Measurements from ENCODE around the gene MKNK1. TPM values are rescaled to one million over a fixed set of nuclear protein-coding genes. Genes with fewer than 3 reads are reported as not detected.

Gene MKNK1
- total RNA-seq, 2 donors from 2014 or later: 40.3 to 59.6 TPM

DNA sequence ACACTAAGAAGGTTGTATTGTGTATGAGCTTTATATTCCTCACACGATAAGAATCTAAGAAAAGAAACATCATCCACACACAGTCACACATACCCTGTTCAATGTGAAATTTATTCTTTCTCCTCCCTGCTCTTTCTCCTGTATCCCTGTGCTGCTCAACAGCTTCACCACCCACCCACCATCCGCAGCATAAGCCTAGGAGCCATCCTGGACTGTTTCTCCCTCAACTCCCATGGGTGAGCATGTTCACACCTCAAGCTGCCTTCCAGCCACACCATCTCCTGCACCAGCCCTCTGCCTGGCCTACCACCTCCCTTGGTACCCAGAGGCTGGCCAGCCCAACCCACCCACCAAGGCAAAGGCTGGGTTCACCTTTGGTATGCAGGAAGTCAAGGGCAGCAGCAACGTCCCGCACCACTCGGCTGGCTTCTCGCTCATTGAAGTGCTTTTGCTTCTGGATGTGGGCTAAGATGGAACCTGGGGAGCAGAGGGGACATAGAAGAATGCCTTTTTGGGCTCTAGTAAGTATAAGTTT is 32.3 kb downstream of the MKNK1 start:
- intact Hi-C loops (cut with DNase I): no loop called here
- peak; percentile 70 for DNase-seq (ENCODE audit: low spot score)

DNA sequence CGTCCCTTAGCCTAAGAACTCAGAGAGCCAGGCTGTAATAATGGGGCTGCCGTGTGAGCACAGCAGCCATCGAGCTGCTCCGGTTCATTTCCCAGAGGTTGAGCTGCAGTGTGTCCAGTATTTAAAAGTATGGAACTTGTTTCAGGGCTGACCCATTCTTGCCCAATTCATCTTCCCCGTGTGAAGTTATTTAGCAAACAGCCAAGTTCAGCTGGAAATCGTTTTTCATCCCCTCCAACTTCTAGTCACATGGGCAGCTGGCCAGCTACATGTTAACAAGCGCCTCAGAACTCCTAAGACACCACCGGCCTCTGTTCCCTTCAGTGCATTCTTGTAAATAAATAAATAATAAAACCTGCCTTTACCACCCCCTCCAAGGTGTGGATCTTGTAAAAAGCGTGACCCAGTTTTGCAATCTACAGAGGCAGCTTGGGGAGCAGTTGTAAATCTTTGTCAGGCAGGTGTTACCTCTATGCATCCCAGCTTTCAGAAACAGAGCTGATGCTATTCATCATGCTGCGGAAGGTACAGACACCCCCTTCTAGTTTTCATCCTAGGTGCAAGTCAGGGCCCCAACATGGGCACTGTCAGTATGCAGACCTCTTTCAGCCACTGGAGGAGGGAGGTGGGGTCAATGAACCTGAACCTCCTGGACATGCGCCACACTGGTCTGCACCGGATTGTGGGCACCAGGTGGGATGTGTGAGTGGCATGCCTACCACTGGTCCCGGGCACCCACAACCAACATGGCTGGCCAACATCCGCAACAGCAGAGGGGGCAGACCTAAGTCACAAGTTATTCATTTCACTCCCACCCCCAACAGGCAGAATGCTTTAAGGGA is 34.0 kb downstream of the MKNK1 start:
- DNase-seq (ENCODE audit: low spot score): peak; percentile 47
- intact Hi-C loops (cut with DNase I): no loop called here

DNA sequence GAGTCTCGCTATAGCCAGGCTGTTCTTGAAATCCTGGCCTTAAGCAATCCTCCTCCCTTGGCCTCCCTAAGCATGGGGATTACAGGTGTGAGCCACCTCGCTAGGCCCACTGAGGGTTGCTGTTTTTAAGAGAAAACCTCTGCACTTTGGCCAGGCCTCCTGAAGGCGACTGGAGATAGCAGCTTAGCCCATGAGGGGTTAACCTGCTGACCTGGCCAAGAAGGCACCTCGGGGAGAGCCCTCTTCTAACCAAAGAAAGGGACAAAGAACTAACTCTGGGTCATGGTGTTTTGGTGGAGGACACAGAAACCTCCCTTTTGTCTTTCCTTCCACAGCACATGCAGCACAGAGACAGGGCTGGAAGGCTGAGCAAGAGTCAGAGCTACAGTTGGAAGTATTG is 35.0 kb downstream of the MKNK1 start:
- intact Hi-C loops (cut with DNase I): no loop called here

DNA sequence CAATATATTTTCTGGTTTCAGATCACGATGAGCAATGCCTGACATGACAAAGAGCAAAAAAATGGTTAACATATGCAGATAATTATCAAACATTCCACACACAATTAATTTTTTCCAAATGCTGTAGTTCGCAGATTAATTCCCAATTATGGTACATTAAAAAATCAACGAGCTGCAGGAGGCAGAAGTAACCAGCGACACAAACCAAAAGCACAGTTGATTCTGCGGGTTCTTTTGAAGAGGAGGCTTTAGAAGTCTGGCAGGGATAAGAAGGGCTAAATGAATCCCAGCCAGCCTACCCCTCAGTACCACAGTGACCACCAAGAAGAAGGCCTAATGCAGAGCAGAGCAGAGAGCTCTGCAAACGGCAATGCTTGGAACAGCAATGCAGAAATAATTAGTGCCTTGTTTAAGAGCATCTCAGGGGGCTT is 35.6 kb downstream of the MKNK1 start:
- intact Hi-C loops (cut with DNase I): no loop called here
- DNase-seq (ENCODE audit: low spot score): no peak

More for the DNA sequence above, 35.0 kb downstream of the MKNK1 start:
- peak; percentile 53 for DNase-seq (ENCODE audit: low spot score)

DNA sequence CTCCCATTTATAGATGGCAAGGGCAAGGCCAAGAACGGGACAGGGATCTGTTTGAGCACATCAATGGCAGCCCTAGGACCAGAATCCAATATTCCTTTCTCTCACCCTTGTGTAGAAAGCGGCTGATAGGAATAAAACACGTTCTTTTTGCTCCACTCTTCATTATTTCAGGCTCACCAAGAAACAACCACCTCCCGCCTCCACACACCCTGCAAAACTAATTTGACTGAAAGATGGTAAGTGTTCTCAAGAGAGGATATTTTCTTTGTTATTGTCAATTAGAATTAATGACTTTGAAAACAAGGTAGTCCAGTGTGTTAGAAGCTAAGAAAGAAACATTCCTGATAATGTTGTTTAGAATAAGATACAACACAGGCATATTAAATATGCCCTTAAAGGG is 40.7 kb downstream of the MKNK1 start:
- intact Hi-C loops (cut with DNase I): no loop called here
- no peak for DNase-seq (ENCODE audit: low spot score)

DNA sequence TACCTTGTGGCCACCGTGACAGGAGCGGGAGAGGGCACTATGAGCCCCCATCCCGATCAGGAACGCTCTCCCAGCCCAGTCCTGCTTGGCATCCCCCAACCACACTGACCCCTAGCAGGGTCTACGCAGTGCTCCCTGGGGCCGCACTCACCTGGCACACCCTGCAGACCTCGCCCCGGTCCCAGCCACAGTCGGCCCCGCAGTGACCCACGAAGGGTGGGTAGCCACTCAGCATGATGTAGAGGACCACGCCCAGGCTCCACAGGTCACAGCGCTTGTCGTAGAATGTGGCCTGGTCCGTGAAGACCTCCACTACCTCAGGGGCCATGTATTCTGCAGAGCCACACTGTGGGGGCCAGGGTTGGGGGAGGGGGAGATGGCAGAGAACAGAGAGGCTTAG is 41.6 kb downstream of the MKNK1 start:
- DNase-seq (ENCODE audit: low spot score): no peak
- intact Hi-C loops (cut with DNase I): no loop called here

DNA sequence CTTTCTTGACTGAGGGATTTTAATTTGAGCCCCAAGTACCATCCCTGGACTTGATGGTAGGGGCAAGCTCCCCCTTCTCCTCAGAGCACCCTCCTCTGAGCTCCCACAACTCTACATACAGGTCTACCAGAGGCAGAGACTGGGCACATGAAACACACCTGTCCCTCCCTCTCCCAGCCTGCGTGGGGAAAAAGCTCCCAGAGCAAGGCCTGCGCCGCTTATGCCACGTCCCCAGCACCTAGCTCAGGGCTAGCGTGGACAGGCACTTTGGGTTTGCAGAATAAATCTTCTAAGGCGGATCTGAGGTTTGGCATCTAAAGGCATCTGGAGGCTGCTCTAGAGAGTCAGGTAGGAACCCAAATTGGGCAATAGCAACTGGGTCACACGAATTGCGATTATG is 45.1 kb downstream of the MKNK1 start:
- peak; percentile 75 for DNase-seq (ENCODE audit: low spot score)
- intact Hi-C loops (cut with DNase I): no loop called here

DNA sequence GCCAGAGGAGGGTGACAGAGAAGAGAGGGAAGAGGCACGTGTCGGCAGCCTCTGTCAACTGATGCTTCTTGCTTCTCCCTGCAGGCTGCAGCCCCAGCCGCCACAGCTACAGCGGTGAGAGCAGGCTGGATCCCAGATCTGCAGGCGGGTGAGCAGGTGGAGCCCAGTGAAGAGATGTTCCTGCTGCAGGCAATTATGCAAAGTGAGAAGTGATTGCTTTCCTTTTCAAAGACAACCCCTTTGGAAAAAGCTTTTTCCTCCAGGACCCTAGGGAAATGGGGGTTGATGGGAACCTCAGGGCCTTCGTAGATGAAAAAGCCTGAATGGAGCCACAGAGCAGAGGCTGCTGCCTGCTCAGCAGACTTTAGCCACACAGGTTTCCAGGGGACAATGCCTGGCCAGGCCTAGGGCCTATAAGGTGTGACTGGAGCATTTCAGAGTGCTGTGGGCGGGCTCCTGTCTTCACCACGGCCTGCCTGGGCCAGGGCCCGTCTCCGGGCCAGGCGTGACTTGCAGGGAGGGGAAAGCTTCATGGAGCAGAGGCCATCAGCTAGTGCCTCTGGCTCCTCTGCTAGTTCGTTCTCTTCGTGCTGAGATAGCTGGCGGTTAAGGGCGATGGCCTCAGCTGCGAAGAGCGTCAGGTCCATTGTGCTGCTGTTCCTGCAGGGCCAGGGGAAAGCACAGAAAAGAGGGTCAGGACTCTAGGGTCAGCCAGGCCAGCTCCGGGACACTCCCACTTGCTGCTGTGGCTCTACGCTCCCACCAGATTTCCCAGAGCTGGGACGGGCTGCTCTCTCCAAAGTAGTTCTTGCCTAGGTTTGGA is 45.7 kb downstream of the MKNK1 start:
- peak; percentile 65 for DNase-seq (ENCODE audit: low spot score)
- intact Hi-C loops (cut with DNase I): no loop called here

DNA sequence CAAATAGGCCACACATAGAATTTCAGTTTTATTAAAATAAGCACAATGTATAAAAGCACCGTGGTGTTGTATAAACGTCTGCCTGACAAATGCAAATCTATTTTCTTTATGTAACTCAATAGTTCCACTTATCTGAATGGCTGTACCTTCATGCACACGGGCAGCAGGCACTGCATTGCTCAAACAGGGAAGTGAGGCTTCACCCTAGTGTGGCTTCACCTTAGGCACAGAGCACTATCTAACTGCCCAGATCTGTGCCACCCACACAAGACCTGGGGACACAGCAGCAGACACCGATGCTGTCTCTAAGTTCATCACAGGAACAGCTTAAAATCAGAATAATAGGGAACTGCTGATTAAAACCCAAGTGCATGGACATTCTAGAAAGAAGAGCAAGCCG is 46.7 kb downstream of the MKNK1 start:
- intact Hi-C loops (cut with DNase I): no loop called here
- DNase-seq (ENCODE audit: low spot score): peak; percentile 16

DNA sequence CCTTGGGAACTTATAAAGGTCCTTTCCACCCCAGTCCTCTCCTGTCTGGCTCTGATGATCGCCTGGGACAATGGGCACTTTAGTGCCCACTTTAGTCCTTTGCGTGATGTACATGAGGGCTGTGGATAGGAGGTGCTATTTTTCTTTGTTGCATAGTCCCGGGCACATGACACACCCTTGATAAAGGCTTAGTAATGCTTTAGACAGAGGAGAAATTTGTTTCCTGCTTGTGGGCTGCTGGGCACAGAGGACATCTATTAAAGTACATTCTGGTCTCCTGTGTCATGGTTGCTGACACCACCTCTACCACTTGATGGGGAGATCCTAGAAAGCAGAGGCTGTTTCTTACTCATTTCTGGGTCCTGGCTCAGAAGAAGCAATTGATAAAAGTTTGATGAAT is 47.2 kb downstream of the MKNK1 start:
- intact Hi-C loops (cut with DNase I): no loop called here
- DNase-seq (ENCODE audit: low spot score): no peak

DNA sequence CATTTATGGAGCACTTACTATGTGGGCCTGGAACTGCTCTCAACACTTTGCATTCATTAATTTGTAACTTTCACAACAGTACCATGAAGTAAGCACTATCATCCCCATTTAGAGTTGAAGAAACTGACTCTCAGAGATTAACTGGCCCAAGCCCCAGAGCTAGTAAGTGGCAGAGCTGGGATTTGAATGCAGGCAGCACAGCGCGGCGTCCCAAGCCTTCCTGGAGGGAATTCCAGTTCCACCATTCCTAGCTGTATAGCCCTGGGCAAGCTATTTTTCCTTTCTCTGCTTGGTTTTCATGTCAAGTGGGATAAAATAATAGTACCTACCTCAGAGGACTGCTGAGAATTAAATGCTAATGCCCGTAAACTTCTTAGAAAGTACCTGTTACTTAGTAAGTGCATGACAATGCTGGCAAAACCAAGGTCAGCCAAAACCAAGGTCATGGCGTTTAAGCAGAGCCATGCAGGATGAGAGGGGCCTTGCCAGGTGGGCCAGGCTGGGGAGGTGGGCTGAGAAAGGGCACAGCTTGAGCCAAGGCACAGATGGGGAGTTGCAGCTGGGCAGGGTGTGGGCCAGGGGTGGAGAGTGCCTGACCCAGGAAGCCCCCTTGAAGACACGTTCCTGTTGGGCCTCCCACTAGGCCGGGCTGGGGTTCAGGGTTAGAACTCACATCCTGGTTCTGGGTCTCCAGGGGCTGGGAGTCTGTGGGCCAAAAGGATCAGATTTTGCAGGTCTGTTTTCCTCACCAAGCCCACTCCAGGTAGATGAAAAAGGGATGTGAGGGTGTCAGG is 48.0 kb downstream of the MKNK1 start:
- intact Hi-C loops (cut with DNase I): no loop called here
- peak; percentile 72 for DNase-seq (ENCODE audit: low spot score)

DNA sequence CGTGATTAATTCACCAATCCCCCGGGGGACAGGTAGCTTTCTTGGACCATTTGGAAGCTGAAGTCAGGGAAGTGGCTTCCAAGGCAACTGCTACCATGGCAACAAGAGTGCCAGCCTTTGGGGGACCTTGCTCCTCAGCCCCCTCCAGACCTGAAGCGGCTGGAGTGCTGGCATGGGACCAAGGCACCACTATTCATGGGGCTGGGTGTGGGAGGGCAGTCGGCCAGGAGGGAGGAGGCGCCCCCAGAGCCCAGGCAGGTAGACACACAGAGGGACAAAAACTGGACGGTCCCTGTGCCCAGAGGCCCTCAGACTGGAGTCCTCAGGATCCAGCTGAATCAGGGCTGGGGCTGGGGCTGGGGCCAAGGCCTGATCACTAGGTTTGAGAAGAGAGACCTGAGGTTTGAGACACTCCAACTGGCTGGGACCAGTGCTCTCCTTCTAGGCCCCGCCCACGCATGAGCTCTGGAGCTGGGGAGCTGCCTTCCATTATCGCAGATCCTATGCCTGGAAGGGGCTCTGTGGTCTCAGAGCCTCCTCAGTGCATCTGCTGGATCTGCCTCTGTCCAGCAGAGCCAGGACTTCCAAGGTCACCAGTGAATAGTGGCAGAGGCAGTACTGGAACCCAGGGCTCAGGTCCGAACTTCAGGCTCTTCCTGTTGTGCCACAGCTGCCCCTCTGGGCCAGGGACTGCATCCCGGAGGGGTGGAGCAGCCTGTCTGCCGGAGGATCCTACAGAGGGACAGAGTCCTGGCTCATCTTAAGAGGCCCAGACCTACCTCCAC is 49.3 kb downstream of the MKNK1 start:
- intact Hi-C loops (cut with DNase I): no loop called here
- DNase-seq (ENCODE audit: low spot score): peak; percentile 23

DNA sequence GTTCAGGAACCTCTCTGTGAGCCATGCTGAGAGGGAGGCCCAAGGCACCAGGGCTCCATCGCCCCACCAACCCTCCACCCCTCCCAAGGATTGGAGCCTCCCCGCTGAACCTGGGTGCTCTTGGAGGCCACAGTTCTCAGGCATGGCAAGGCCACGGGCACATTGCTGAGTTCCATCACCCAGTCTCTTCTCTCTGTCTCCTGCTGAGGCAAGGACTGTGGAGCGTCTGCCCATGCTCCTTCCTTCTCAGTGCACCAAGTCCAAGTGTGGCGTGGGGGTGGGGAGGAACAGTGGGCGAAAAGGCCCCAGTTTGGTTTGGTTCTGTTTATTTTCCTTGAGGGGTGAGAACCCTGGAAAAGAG is 49.9 kb downstream of the MKNK1 start:
- DNase-seq (ENCODE audit: low spot score): no peak
- intact Hi-C loops (cut with DNase I): no loop called here

DNA sequence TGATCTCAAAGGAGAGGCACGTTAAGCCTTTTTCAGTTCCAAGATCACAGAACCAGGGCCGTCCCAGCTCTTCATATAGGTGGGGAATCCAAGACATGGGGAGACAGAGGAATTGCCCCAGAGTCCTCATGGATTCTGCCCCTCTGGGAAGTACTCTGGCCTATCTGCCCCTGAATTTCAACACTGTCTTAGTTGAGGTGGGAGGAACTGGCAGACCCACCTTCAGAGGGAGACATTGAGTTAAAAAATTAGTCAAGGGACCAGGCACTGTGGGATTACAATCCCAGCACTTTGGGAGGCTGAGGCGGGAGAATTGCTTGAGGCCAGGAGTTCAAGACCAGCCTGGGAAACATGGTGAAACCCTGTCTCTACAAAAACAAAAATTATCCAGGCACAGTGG is 50.6 kb downstream of the MKNK1 start:
- intact Hi-C loops (cut with DNase I): no loop called here
- no peak for DNase-seq (ENCODE audit: low spot score)

DNA sequence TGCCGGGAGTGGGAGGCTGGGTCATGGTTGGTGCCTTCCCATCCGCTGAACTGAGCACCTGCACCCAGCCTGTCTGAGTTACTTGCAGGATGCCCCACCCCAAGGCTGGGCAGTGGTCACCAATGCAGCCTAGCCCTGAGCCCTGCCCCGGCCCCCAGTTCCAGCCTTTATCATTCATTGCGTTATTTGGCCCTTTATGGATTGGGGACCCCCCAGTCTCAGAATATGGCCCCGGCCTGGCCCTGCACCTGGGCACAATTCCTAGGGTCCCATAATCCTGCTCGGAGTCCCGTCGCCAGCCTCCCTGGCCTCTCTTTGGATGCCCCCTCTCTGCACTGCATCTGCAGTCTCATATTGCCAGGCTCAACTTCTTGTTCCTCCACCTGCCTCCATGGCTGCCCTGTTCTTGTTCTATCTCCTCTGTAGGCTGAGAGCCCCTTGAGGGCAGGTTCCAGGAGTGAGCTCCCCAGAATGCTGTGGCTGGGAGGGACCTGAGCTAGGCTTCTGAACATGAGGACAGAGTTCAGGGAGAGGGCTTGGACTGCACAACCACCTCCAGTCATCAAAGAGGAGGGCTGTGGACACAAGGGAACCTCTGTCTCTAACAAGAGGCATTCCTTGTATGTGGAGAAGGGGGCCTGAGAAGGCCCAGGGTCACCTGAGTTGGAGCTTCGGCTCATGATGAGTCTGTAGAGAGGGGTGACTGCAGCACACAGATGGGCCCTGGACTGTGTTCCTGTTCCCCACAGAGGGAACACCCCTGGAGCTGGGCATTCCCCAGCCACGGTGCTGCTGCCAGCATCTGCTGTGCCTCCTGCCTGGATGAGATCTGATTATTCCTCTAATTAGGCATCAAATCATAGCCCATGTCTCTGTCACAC is 51.5 kb downstream of the MKNK1 start:
- DNase-seq (ENCODE audit: low spot score): no peak
- intact Hi-C loops (cut with DNase I): no loop called here

DNA sequence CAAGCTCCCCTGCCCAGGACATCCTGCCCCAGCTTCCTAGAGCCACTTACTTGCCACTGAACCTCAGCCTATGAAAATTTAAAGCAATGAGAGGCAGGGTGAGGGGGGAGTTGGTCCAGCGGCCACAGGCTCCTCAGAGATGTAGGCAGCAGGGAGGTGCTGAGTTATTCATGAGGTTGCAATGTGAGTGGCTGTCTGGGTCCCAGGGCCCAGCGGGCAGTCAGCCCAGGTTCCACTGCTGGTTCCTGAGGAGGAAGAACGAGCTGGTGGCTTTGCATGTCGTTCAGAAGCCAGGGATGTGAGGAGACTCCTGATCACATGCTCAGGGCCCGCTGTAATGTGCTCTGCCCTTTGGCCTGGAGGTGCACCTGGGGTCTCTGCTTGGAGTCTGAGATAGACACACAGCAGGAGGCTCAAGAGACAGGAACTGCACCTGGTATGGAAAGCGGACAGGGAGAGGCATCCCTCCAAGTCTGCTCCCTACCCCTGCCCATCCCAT is 52.4 kb downstream of the MKNK1 start, which contains the start of gene KNCN:
Gene KNCN, minus strand, starts transcription at position 51 of the 499 bp plus-strand sequence. CDS start 432 bp downstream, outside the sequence.
- DNase-seq (ENCODE audit: low spot score): no peak
- intact Hi-C loops (cut with DNase I): no loop called here

DNA sequence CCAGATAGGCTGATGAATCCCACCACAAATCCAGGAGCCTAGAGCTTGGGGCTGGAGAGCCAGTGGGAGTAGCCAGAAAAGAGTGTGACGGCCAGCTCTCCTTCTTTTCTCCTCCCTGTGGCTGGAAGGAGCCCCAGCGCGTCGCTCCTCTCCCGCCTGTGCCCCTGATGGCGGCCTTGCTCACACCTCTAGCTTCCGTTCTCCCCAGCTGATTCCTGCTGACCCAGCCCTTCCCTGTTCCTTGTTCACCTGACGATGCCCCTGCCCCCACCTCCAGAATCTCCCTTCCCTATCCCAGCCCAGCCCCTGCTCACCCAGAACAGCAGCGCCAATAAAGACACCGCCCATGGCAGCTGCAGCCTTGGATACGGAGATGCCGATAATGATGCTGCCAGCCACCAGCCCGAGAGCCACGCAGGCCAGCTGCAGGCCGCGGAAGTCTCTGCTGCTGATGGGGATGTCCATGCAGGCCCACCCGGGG is 53.3 kb downstream of the MKNK1 start:
- DNase-seq (ENCODE audit: low spot score): no peak
- intact Hi-C loops (cut with DNase I): no loop called here
